Epidermal melanocyte (primary cell): ENCODE results near the gene SNX2.
A peak's percentile ranks its signal among the peaks of the same experiment; 100 is the strongest.
"Not testable (repeated sequence)": the region's sequence is repeated elsewhere in the genome, so short reads cannot be mapped to it uniquely, and the experiment has no call there.

ENCODE experiments used
- DNase-seq: peaks from one replicate; pipeline ENCODE4 v3.0.0; 2011; ENCODE audit warnings: low spot score; ENCODE audit not compliant: insufficient read length

Gene SNX2

GRCh38 chr5:122774861-122775549 lies at the start of gene SNX2:
TSS of gene SNX2 (plus strand) at chr5:122775080. CDS start at chr5:122775104, 24 bp downstream.
- peak; percentile 54 for DNase-seq

- no peak for DNase-seq
Measured at GRCh38 chr5:122727112-122727541, 47.8 kb upstream of the SNX2 start.

- no peak for DNase-seq
Measured at GRCh38 chr5:122730037-122730436, 44.8 kb upstream of the SNX2 start.

- no peak for DNase-seq
Measured at GRCh38 chr5:122730456-122730855, 44.4 kb upstream of the SNX2 start.

GRCh38 chr5:122736086-122736845 lies 38.6 kb upstream of the SNX2 start:
- DNase-seq = no peak

GRCh38 chr5:122738088-122738487 lies 36.8 kb upstream of the SNX2 start:
- no peak for DNase-seq

GRCh38 chr5:122741681-122742080 lies 33.2 kb upstream of the SNX2 start:
- DNase-seq = no peak

- no peak for DNase-seq
Measured at GRCh38 chr5:122743261-122743660, 31.6 kb upstream of the SNX2 start.

- no peak for DNase-seq
Measured at GRCh38 chr5:122745597-122745996, 29.3 kb upstream of the SNX2 start.

- no peak for DNase-seq
Measured at GRCh38 chr5:122749886-122750285, 25.0 kb upstream of the SNX2 start.

GRCh38 chr5:122751293-122751782 lies 23.5 kb upstream of the SNX2 start:
- no peak for DNase-seq

- no peak for DNase-seq
Measured at GRCh38 chr5:122753500-122753899, 21.4 kb upstream of the SNX2 start.

- DNase-seq = no peak
Measured at GRCh38 chr5:122755783-122756182, 19.1 kb upstream of the SNX2 start.

- DNase-seq = no peak
Measured at GRCh38 chr5:122756264-122756911, 18.5 kb upstream of the SNX2 start.

GRCh38 chr5:122757285-122757684 lies 17.6 kb upstream of the SNX2 start:
- DNase-seq = no peak

GRCh38 chr5:122759241-122760070 lies 15.4 kb upstream of the SNX2 start:
- no peak for DNase-seq

- no peak for DNase-seq
Measured at GRCh38 chr5:122760236-122760635, 14.6 kb upstream of the SNX2 start.

- DNase-seq = no peak
Measured at GRCh38 chr5:122761115-122761514, 13.8 kb upstream of the SNX2 start.

GRCh38 chr5:122761896-122762295 lies 13.0 kb upstream of the SNX2 start:
- DNase-seq = not testable (repeated sequence)

GRCh38 chr5:122766130-122766529 lies 8.8 kb upstream of the SNX2 start:
- no peak for DNase-seq

GRCh38 chr5:122770477-122770876 lies 4.4 kb upstream of the SNX2 start:
- DNase-seq = no peak
